Measurements from ENCODE around the gene EPB41L3.

EPB41L3 gene

GRCh38 chr18:5398269-5398668 is 145.5 kb downstream of the EPB41L3 start:
- DNase-seq = no peak

GRCh38 chr18:5397102-5397501 is 146.7 kb downstream of the EPB41L3 start:
- DNase-seq = no peak

- DNase-seq = no peak
Observed at GRCh38 chr18:5395860-5396448, 147.8 kb downstream of the EPB41L3 start.

- DNase-seq = no peak
Observed at GRCh38 chr18:5393779-5394178, 150.0 kb downstream of the EPB41L3 start.

DNA sequence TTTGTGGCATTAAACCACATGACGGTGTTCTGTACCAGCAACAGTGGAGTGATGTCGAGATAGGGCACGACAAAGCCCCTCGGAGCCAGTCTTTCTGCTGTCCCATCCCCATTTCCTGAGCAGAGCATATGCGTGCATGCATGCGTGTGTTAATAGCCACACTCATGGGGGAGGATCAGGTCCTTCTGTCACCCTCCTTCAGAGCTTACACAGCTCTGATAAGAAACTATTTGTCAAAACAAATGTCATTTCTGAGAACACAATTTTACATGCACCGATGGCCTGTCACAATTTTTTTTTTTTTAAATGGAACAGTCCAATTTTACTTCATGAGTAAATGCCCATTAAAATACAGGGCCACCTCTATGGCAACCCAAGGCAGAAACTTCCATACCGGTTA is 152.4 kb downstream of the EPB41L3 start:
- no peak for DNase-seq

DNA sequence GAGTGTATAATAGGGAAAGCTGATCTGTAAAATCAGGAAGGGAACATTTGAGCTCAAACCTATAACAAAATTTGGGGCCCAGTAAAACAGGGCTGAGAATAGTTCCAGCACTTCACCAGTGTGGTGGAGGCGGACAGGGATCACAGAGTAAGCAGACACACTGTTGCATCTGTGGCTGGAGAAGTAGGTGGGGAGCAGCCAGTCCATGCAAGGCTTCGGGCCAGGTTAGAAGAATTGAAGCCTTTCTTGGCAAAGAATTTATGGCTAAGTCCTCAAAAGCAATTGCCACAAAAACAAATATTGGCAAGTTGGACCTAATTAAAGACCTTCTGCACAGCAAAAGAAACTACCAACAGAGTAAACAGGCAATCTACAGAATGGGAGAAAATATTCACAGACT is 154.4 kb downstream of the EPB41L3 start:
- DNase-seq = no peak

DNA sequence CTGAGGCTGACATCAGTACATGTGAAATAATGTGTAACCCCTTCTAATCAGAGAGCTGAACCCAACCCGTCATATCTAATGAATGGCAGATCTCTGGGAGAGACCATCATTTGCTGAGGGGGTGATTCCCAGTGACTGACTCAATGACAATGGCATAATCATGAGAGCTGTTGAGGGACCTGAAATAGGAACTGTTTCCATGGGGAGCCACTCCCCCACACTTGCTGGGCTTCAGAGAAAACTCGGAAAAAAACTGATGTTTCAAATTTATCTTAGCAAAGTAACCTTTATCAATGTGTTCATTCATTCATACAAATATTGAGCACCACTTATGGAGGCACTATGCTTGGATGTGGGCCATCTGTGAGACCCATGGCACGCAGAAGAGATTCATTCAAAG is 154.9 kb downstream of the EPB41L3 start:
- DNase-seq = no peak

DNA sequence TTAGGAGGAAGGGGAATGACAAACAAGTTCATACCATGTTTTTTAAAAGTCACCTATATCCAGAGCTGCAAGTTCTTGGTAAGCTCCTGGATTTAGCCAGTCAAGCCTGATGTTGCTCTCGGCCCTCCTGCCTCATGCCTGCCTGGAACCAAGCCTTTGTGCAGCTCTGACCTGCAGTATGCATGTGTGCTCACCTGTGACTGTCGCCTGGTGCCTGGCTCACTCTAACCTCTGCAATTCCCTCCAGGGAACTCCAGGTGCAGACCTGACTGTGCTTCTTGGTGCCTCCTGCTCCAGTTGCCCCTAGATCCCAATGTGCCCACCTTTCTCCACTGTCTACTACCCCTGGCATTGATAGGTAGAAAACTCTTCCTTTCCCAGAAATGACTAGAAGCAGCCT is 163.2 kb downstream of the EPB41L3 start:
- DNase-seq = no peak

- no peak for DNase-seq
Observed at GRCh38 chr18:5376986-5377385, 166.8 kb downstream of the EPB41L3 start.

DNA sequence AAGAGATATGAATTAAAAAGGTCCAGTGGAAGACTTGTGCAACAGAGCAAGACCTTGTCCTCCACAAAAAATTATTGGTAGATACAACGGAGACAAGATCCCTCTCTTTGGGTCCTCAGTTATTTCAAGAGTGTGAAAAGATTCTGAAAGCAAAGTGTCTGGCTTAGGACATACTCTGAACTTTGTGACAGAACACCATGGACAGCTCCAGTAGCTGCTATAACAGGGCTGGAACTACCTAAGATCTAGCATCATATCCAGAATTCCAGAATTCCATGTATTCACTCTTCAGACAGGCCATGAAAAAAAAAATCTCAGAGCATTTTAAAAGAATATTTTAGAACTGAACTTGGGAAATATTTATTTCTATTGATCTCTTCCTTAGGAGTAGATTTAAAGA is 173.5 kb downstream of the EPB41L3 start:
- DNase-seq = no peak

GRCh38 chr18:5369513-5369912 is 174.3 kb downstream of the EPB41L3 start:
- DNase-seq = no peak

DNA sequence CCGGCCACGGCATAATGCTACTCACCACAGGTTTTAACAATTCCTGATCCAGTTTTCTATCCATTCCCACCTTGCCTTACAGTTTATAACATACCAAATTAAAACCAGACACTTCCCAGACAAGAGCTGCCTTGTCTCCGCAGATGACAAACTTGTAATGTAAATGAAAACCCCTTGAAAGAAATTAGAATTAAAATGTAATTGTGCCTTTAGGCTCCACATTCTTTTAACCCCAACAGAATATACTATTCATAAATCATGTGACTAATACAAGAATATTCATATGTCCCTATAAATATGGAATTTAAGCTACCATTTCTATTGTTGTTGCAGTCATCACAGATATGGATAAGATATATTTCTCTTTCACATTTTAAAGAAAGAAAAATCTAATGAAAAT is 178.4 kb downstream of the EPB41L3 start:
- no peak for DNase-seq

DNA sequence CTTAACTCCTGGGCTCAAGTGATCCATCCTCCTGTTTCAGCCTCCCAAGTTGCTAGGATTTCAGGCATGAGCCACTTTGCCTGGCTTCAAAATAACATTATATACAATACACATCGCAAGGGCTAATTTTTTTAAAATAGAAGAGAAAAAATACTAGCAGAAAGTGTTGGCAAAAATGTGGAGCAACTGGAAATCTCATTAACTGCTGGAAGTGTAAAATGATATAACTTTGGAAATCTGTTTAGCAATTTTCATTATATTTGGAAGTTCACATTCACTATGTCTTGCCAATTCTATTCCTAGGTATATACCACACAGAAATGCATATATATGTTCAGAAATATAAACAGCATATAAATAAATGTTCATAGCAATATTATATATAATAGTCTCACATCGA is 193.2 kb downstream of the EPB41L3 start:
- no peak for DNase-seq

All from NCI-H1694 treated with DMSO at 0.1 percent for 48 hours (cell line).